Mammary epithelial cell (primary cell): ENCODE data around the gene HDAC4.

ENCODE experiments used
- CTCF ChIP-seq, 2 donors: IDR thresholded peaks in 1 of 2; conservative IDR thresholded peaks in 1 of 2; 2 replicates each; pipeline ENCODE4 v1.5.1; 2011 to 2012; ENCODE audit warnings: inconsistent platforms in 2 of 2, low read length in 2 of 2, mild to moderate bottlenecking in 2 of 2, control low read depth in 1 of 2, low read depth in 1 of 2; ENCODE audit not compliant: insufficient read depth in 1 of 2; ENCODE audit errors: extremely low read depth in 1 of 2
- EZH2 ChIP-seq: IDR thresholded peaks from 2 replicates; pipeline ENCODE4 v1.6.1; 2012; ENCODE audit warnings: low read length, inconsistent platforms, borderline replicate concordance

DNA sequence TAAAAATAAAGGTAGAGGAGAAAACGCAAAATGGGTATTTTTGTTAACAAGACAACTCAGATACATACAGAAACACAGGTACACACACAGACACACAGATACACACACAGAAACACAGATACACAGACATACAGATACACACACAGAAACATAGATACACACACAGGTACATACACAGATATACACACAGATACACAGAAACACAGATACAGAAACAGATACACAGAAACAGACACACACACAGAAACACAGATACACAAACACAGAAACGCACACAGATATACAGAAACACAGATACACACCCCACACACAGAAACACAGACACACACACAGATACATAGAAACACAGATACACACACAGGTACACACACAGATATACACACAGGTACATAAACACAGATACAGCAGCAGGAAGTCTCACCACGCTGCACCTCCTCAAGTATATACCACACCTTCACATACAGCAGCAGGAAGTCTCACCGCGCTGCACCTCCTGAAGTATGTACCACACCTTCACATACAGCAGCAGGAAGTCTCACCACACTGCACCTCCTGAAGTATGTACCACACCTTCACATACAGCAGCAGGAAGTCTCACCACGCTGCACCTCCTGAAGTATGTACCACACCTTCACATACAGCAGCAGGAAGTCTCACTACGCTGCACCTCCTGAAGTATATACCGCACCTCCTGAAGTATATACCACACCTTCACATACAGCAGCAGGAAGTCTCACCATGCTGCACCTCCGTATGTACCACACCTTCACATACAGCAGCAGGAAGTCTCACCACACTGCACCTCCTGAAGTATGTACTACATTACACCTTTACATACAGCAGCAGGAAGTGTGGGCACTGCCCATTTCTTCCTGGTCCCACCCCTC is 250.5 kb downstream of the HDAC4 start:
- TF ChIP-seq CTCF (conservative IDR thresholded peaks at IDR 0.05 in 1 of 2, IDR thresholded peaks at IDR 0.05 in 1 of 2; ENCODE audit: extremely low read depth in 1 of 2, insufficient read depth in 1 of 2, low read depth in 1 of 2, low read length in 2 of 2): no peak
- no peak for TF ChIP-seq EZH2
